Bronchial epithelial cell (primary cell): ENCODE results near the gene ITGA1. TPM values are rescaled to one million over a fixed set of nuclear protein-coding genes. Genes with fewer than 3 reads are reported as not detected.

Experiments used
- DNase-seq: peaks from one replicate; pipeline ENCODE4 v3.0.0-alpha.2; 2010; ENCODE audit warnings: low read depth
- FAIRE-seq: peaks from 2 replicates; lab custom pipeline; 2011; peaks lifted over from hg19 to GRCh38; lab: Jason Lieb, UNC
- H3K27me3 ChIP-seq: 2 replicates; pipeline ENCODE4 v1.5.1; 2011; ENCODE audit warnings: low read length; ENCODE audit not compliant: control insufficient read depth, insufficient read depth
- H3K36me3 ChIP-seq: 2 replicates; pipeline ENCODE4 v1.5.1; 2011; ENCODE audit warnings: low read length; ENCODE audit not compliant: control insufficient read depth, insufficient read depth
- H3K4me3 ChIP-seq: 2 replicates; pipeline ENCODE4 v1.5.1; 2011; ENCODE audit warnings: mild to moderate bottlenecking, low read depth, low read length, control low read depth
- CTCF ChIP-seq: IDR thresholded peaks from 2 replicates; pipeline ENCODE4 v1.5.1; 2011; ENCODE audit warnings: mild to moderate bottlenecking, moderate library complexity, low read length, control low read depth, inconsistent platforms; ENCODE audit not compliant: insufficient read depth, severe bottlenecking
- total RNA-seq: library from RNA; depleted of rRNA; stranded (reverse); fragments of >200 nt; gene quantifications from 2 replicates; pipeline ENCODE4 v1.2.1, GENCODE V29; 2014

ITGA1 gene
- total RNA-seq, 1 donor from 2014 or later, result 3.7 TPM

GRCh38 chr5:52895572-52896413 lies 108.1 kb downstream of the ITGA1 start:
- no peak for TF ChIP-seq CTCF
- no peak for DNase-seq
- no peaks in the 10 kb centered on the region for H3K36me3 ChIP-seq
- H3K4me3 ChIP-seq, result no peak overlapping the region
- H3K27me3 ChIP-seq, result no peaks in the 10 kb centered on the region
- FAIRE-seq, result no peak

- no peak for TF ChIP-seq CTCF
- no peak overlapping the region for H3K4me3 ChIP-seq
- H3K36me3 ChIP-seq, result no peaks in the 10 kb centered on the region
- no peak for FAIRE-seq
- DNase-seq, result no peak
- H3K27me3 ChIP-seq, result no peaks in the 10 kb centered on the region
These were observed 109.0 kb downstream of the ITGA1 start for GRCh38 chr5:52896534-52897237.

- FAIRE-seq, result no peak
- Histone ChIP-seq H3K4me3 (no peak overlapping the region), H3K36me3 (no peaks in the 10 kb centered on the region), H3K27me3 (no peaks in the 10 kb centered on the region)
- DNase-seq, result no peak
- no peak for TF ChIP-seq CTCF
These were observed 109.5 kb downstream of the ITGA1 start for GRCh38 chr5:52897238-52897614.

- Histone ChIP-seq H3K36me3 (no peaks in the 10 kb centered on the region), H3K27me3 (no peaks in the 10 kb centered on the region), H3K4me3 (no peak overlapping the region)
- no peak for TF ChIP-seq CTCF
- DNase-seq (no peak), FAIRE-seq (no peak)
These were observed 111.4 kb downstream of the ITGA1 start for GRCh38 chr5:52898961-52899680.

- FAIRE-seq (no peak), DNase-seq (no peak)
- Histone ChIP-seq H3K36me3 (no peaks in the 10 kb centered on the region), H3K4me3 (no peak overlapping the region), H3K27me3 (no peaks in the 10 kb centered on the region)
- no peak for TF ChIP-seq CTCF
These were observed 115.4 kb downstream of the ITGA1 start for GRCh38 chr5:52903142-52903541.
